ENCODE results near the gene RPTOR.

- TF ChIP-seq CTCF (IDR thresholded peaks at IDR 0.05) (no peak), POLR2AphosphoS5 (IDR thresholded peaks at IDR 0.05) (no peak), POLR2A (IDR thresholded peaks at IDR 0.05; ENCODE audit: low read depth) (no peak)
Observed at GRCh38 chr17:80569924-80570323, 25.3 kb downstream of the RPTOR start.

All from esophagus muscularis mucosa (tissue), 3 donors.